Middle frontal gyrus (tissue), 1 donor: Measurements from ENCODE around the gene RECK.
"Not testable (repeated sequence)": the region's sequence is repeated elsewhere in the genome, so short reads cannot be mapped to it uniquely, and the experiment has no call there.

ENCODE experiments used
- DNase-seq: peaks from one replicate; pipeline ENCODE4 v3.0.0-alpha.2; 2015; ENCODE audit warnings: low spot score; ENCODE audit errors: extremely low spot score

Gene RECK

DNA sequence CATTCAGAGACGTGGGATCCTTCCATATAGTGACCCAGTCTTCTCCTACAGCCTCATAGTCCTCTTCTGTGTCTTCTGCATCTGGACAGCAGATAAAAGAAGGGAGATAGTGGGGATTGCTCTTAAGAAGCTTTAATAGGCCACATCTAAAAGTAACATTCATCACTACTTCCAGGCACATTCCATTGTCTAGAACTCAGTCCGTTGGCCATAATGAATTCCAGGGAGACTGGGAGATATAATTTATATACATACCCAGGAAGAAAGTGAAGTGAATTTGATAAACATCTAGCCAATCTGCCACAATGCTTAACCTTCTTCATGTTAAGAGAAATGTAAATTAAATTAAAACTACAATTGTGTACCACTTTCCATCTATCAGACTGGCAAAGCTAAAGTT, 77.3 kb downstream of the RECK start:
- no peak for DNase-seq

GRCh38 chr9:36116593-36116992, 79.9 kb downstream of the RECK start:
- DNase-seq, result no peak

DNA sequence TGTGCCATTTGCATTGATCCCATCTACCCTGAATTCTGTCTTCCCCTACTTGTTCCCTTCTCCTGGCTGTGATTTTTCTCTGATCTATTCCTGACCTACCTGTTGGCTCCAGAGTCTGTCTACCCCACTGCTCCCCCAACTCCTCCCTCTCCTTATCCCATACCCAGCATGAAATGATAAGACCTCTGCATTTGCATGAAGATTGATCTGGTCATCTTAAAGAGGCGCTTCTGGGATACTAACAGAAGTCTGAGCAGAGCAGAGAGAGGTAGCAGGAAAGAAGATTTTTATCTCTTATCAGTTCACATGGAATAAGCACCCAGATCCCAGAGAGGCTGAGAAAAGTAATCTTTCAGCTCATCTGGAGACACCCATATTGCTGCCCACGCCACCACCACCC, 81.5 kb downstream of the RECK start:
- DNase-seq, result no peak

GRCh38 chr9:36118706-36119105, 82.0 kb downstream of the RECK start:
- no peak for DNase-seq

GRCh38 chr9:36119476-36119875, 82.8 kb downstream of the RECK start:
- no peak for DNase-seq

- DNase-seq, result no peak
Observed at GRCh38 chr9:36120705-36121104, 84.0 kb downstream of the RECK start.

GRCh38 chr9:36121971-36122370, 85.3 kb downstream of the RECK start:
- DNase-seq, result no peak

- no peak for DNase-seq
Observed at GRCh38 chr9:36123515-36123914, 86.8 kb downstream of the RECK start.

GRCh38 chr9:36125062-36125855, 88.5 kb downstream of the RECK start:
- DNase-seq, result no peak

GRCh38 chr9:36126016-36126730, 89.5 kb downstream of the RECK start:
- DNase-seq, result no peak

GRCh38 chr9:36127652-36128244, 91.0 kb downstream of the RECK start:
- no peak for DNase-seq

DNA sequence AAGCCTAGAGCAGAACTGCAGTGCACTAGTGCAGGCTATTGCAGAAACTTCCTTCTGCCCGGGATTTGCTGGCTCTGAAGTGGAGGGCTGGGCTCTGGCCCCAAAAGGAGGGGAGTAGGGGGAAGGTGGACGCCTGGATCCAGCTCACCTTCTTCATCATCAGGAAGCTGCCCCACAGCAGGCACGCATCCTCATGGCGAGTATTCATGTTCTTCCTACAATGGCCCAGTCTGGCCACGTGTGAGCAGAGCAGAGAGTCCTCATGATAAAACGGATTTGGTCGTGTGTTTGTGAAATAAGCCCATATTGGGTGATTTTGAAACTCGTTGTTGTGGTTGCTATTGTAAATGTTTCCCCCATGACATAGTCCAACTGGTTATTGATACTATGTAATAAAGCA, 91.6 kb downstream of the RECK start:
- DNase-seq, result no peak

- no peak for DNase-seq
Observed at GRCh38 chr9:36129139-36129538, 92.4 kb downstream of the RECK start.

- DNase-seq, result not testable (repeated sequence)
Observed at GRCh38 chr9:36131666-36132065, 95.0 kb downstream of the RECK start.

DNA sequence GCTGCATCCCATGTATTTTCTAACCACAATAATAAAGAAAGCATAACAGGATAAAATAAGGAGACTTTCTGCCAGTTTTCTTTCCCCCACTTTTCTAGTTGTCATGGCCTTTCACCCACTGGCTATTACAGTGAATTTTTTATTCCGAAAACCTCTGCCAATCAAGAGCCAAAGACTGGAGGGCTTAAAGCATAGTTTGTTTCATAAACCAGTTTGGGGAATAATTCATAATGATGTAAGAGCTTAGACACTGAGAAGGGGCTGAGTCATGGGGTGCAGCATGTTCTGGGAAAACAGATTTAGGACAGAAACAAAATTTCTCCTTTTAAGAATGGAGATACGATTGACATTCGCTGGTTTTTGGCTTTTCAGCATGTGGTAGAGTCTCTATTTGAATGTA, 95.4 kb downstream of the RECK start:
- no peak for DNase-seq

DNA sequence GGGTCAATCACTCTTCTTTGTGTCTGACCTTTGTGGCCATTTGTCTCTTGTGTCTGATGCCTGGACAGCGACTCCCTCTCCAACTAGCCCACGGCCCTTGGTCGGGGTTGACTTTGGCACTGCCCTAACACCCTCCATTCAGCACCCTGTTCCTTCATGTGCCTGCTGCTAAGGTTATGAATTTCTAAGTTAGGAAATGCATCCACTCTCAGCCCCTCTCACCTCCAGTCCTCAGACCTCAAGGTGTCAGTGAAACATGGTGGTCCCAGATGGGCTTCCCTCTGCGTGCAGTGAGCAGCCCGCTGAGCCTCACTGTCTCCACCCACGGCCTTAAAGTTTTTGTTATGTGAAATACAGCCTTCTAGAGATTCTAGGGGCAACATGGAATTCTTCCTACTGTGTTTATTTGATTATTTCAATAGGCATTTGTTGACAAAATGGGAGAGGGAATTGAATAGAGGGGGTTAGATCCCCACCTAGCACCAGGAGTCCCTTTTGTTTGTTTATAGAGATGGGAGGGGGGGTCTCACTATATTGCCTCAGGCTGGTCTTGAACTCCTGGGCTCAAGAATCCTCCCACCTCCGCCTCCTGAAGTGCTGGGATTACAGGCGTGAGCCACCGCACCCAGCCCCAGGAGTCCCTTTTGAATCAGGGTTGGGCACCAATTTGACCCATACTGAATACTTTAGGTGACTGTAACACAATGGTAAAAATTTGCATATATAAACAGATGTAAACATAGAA, 98.2 kb downstream of the RECK start:
- DNase-seq, result no peak

- no peak for DNase-seq
Observed at GRCh38 chr9:36135741-36136271, 99.1 kb downstream of the RECK start.

GRCh38 chr9:36136272-36136893, 99.7 kb downstream of the RECK start, which contains the start of gene GLIPR2:
GLIPR2 (plus strand) TSS chr9:36136733; CDS start chr9:36136779, 46 bp downstream.
- peak; percentile 50 for DNase-seq

DNA sequence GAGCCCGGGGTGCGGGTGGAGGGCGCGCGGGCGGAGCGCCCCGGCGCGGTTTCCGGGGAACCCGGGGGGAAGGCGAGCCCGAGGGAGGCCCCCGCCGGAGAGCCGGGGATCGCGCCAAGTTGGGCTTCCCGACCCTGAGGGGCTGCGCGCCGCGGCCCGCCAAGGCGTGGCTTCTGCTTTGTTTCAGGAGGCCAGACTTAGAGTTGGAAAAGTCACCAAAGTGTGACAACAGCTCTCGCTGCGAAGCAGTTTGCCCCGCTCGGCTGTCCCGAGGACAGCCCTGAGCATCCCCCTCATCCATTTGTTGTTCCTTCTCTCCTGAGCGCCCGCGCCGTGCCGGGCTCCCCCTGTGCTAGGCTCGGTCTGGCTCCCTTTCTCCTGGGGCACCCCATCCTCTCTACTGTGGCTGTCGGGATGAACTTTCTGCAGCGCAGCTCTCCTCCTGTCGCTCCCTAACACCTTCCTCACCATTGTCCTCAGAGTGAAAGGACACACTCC, 100.2 kb downstream of the RECK start:
- no peak for DNase-seq

DNA sequence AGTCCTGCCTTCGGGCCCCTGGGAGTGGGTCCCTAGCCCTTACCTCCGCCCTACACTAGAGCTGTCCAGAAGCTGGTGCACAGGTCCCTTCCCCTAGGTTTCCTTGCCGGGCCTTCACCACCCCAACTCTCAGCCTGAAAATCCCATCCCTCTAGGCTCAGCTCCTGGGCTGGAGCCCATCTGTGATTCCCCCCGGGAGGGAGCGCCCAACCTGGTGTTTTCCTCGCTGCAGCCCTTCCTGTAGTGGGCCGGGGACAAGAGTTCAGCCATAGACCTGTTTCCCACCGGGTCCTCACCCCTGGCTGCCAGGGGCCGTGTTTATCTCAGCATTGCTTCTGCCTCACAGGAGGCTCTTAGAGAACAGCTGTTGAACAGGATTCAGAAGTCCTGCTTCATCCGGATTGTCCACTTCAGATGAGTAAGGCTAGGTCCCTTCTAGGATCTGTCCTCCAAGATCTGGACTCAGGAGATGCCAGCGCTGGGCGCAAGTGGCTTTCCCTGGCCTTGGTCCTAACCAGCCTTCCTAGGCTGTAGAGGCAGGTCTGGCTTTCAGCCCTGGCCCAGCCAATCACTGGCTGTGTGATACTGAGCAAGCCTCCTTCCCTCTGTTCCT, 100.8 kb downstream of the RECK start:
- DNase-seq, result no peak
